B cell (primary cell): ENCODE data around the gene RGSL1. TPM values are rescaled to one million over a fixed set of nuclear protein-coding genes. Genes with fewer than 3 reads are reported as not detected.

Experiments used
- ATAC-seq: fragments of 200-7000 bp; cut with Tn5 transposase; one replicate; pipeline ENCODE4 v1.10.0; 2021; ENCODE audit warnings: low read depth, mild to moderate bottlenecking, moderate number of reproducible peaks, moderate library complexity
- CTCF ChIA-PET: fragments of 350-600 bp; sonication (Branson Sonifier 250); formaldehyde crosslinking; loops from one replicate; lab custom pipeline; 2021; ENCODE audit warnings: antibody characterized with exemption, inconsistent platforms; lab: Charles Lee
- POLR2A ChIA-PET: fragments of 350-600 bp; sonication (Branson Sonifier 250); formaldehyde crosslinking; loops from one replicate; lab custom pipeline; 2021; ENCODE audit warnings: antibody characterized with exemption; lab: Charles Lee
- DNase-seq: peaks from one replicate; pipeline ENCODE4 v3.0.0; 2013
- H2AFZ ChIP-seq: 2 replicates; pipeline ENCODE4 v1.6.1; 2012; ENCODE audit warnings: mild to moderate bottlenecking, low read depth, low read length; ENCODE audit not compliant: insufficient read depth, poor library complexity, severe bottlenecking
- H3K27ac ChIP-seq, 2 donors: 1 replicate in 1 of 2; 2 replicates in 1 of 2; pipeline ENCODE4 v1.5.1; 2012 to 2013; ENCODE audit warnings: low read length in 2 of 2, mild to moderate bottlenecking in 2 of 2, moderate library complexity in 1 of 2
- H3K27me3 ChIP-seq, 4 experiments: fragments of 200-600 bp in 1 of 4; sonication (generic) in 1 of 4; replicated peaks in 1 of 4; 1 replicate in 2 of 4; 2 replicates in 2 of 4; pipeline versions ENCODE4 v1.6.1 to v1.7.0; 2013 to 2016; ENCODE audit warnings: low read length in 3 of 4, mild to moderate bottlenecking in 2 of 4, mixed read lengths in 1 of 4, moderate library complexity in 1 of 4; ENCODE audit not compliant: insufficient read depth in 4 of 4, control insufficient read depth in 3 of 4; ENCODE audit errors: control extremely low read depth in 1 of 4
- H3K36me3 ChIP-seq, 2 experiments: replicated peaks in 1 of 2; 1 replicate in 1 of 2; 2 replicates in 1 of 2; pipeline versions ENCODE4 v1.6.1 to v1.7.1; 2013; ENCODE audit warnings: low read length in 1 of 2; ENCODE audit not compliant: insufficient read depth in 2 of 2, control insufficient read depth in 1 of 2; ENCODE audit errors: control extremely low read depth in 1 of 2, extremely low read depth in 1 of 2
- H3K4me1 ChIP-seq, 2 donors: fragments of 200-600 bp in 1 of 2; sonication (generic) in 1 of 2; 1 replicate in 1 of 2; 2 replicates in 1 of 2; pipeline versions ENCODE4 v1.5.1 to v1.6.1; 2013 to 2017; ENCODE audit warnings: low read length in 2 of 2; ENCODE audit not compliant: control insufficient read depth in 2 of 2, insufficient read depth in 2 of 2
- H3K4me2 ChIP-seq: replicated peaks from 2 replicates; pipeline ENCODE3; 2012; ENCODE audit warnings: mild to moderate bottlenecking, low read depth, low read length; ENCODE audit not compliant: poor library complexity, severe bottlenecking
- H3K4me3 ChIP-seq, 5 experiments: fragments of 200-600 bp in 1 of 5; sonication (generic) in 1 of 5; 1 replicate in 3 of 5; 2 replicates in 2 of 5; pipeline versions ENCODE4 v1.5.1 to v1.7.0; 2011 to 2016; ENCODE audit warnings: low read length in 4 of 5, mild to moderate bottlenecking in 4 of 5, low read depth in 2 of 5, control low read depth in 1 of 5, moderate library complexity in 1 of 5; ENCODE audit not compliant: insufficient read depth in 1 of 5; ENCODE audit errors: control extremely low read depth in 1 of 5, extremely low read depth in 1 of 5
- H3K79me2 ChIP-seq: fragments of 200-600 bp; sonication (generic); one replicate; pipeline ENCODE4 v1.6.0; 2016; ENCODE audit warnings: low read length; ENCODE audit not compliant: control insufficient read depth, insufficient read depth
- H3K9ac ChIP-seq: fragments of 200-600 bp; sonication (generic); 2 replicates; pipeline ENCODE4 v1.6.1; 2017; ENCODE audit warnings: mild to moderate bottlenecking, low read length, moderate library complexity
- H3K9me3 ChIP-seq, 3 donors: one replicate each; pipeline versions ENCODE4 v1.6.1 to v1.7.1; 2013; ENCODE audit warnings: low read length in 2 of 3; ENCODE audit not compliant: control insufficient read depth in 2 of 3, insufficient read depth in 1 of 3; ENCODE audit errors: control extremely low read depth in 1 of 3
- H4K20me1 ChIP-seq: 2 replicates; pipeline ENCODE4 v1.6.0; 2012; ENCODE audit warnings: mild to moderate bottlenecking, low read length; ENCODE audit not compliant: insufficient read depth, control insufficient read depth, poor library complexity, severe bottlenecking
- H3K27ac Mint-ChIP-seq: one replicate; pipeline ENCODE4 v1.8.0; 2021; ENCODE audit warnings: mixed read lengths
- H3K27me3 Mint-ChIP-seq: one replicate; pipeline ENCODE4 v1.8.0; 2021; ENCODE audit warnings: mixed read lengths
- H3K4me1 Mint-ChIP-seq: one replicate; pipeline ENCODE4 v1.8.0; 2021; ENCODE audit warnings: mixed read lengths
- H3K4me3 Mint-ChIP-seq: one replicate; pipeline ENCODE4 v1.8.0; 2021; ENCODE audit warnings: mixed read lengths
- H3K9me3 Mint-ChIP-seq: one replicate; pipeline ENCODE4 v1.8.0; 2022; ENCODE audit warnings: mixed read lengths; ENCODE audit not compliant: insufficient read depth
- EZH2 ChIP-seq: IDR thresholded peaks from 2 replicates; pipeline ENCODE4 v1.6.1; 2012; ENCODE audit warnings: borderline replicate concordance, low read depth, mild to moderate bottlenecking, moderate library complexity, low read length; ENCODE audit not compliant: insufficient read depth, poor library complexity, severe bottlenecking
- WGBS: methylation state at CpG from one replicate; pipeline ENCODE4 v1.1.5; 2013; ENCODE audit warnings: missing lambda C conversion rate; ENCODE audit not compliant: insufficient coverage; 5-methylcytosine and 5-hydroxymethylcytosine counted together
- intact Hi-C: fragments of 100-400 bp; cut with micrococcal nuclease; formaldehyde crosslinking; loops from one replicate; pipeline ENCODE4 v1.10.0; 2022
- polyA plus RNA-seq: library from polyadenylated mRNA; depleted of rRNA; stranded (reverse); fragments of >200 nt; gene quantifications from 2 replicates; pipeline ENCODE4 v1.2.3, GENCODE V29; 2012
- total RNA-seq, 2 donors: library from RNA; stranded (reverse); fragments of 120-200 nt in 1 of 2; gene quantifications; 1 replicate in 1 of 2; 2 replicates in 1 of 2; pipeline versions ENCODE4 v1.2.3 to v1.2.4, GENCODE V29; 2013 to 2022
- TF ChIP-seq, protein P1 (sequence below): fragments of 200-600 bp; IDR thresholded peaks from one replicate; pipeline ENCODE4 v1.8.0; 2022; ENCODE audit warnings: antibody characterized with exemption, mild to moderate bottlenecking

The RGSL1 gene
- total and polyA plus RNA-seq, 2 donors (not counting 1 experiment from before 2014, with no cell fraction given), result not detected

DNA sequence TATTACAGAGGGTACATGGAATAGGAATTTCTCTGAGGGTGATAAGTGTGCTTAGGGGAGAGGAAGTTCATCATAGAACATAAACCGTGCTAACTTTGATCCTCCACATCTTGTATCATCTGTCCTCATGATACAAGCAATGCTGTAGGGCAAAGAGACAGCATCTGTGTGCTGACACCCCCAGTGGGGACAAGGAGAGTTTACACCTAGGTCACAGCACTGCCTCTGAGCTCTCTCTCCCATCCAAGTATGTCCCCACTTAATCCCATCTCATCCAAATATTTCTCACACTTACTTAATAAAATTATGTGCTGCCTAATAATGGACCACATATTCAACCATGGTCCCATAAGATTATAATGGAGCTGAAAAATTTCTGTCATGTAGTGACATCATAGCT, 45.2 kb upstream of the RGSL1 start:
- intact Hi-C loops, result no loop called here
- Mint-ChIP-seq H3K4me1 (no peaks in the 10 kb centered on the region), H3K4me3 (no peak overlapping the region), H3K27ac (no peak overlapping the region), H3K9me3 (peaks cover 4% of the 10 kb centered on the region), H3K27me3 (peaks cover 35% of the 10 kb centered on the region)
- Histone ChIP-seq H3K4me2 (no peak overlapping the region), H3K4me3 (no peak overlapping the region), H3K9ac (no peak overlapping the region), H4K20me1 (no peaks in the 10 kb centered on the region), H3K36me3 (no peaks in the 10 kb centered on the region), H3K27me3 (peaks cover 0 to 8% (median 2%) of the 10 kb centered on the region in 4 experiments), H3K79me2 (no peaks in the 10 kb centered on the region), H3K9me3 (peaks cover 0 to 2% (median 0%) of the 10 kb centered on the region in 3 donors), H2AFZ (no peak overlapping the region), H3K4me1 (no peaks in the 10 kb centered on the region), H3K27ac (no peak overlapping the region)
- POLR2A ChIA-PET, result no interaction called here
- no CpG with 5 or more reads among the region's 1 CpG for WGBS
- TF ChIP-seq, protein P1, sequence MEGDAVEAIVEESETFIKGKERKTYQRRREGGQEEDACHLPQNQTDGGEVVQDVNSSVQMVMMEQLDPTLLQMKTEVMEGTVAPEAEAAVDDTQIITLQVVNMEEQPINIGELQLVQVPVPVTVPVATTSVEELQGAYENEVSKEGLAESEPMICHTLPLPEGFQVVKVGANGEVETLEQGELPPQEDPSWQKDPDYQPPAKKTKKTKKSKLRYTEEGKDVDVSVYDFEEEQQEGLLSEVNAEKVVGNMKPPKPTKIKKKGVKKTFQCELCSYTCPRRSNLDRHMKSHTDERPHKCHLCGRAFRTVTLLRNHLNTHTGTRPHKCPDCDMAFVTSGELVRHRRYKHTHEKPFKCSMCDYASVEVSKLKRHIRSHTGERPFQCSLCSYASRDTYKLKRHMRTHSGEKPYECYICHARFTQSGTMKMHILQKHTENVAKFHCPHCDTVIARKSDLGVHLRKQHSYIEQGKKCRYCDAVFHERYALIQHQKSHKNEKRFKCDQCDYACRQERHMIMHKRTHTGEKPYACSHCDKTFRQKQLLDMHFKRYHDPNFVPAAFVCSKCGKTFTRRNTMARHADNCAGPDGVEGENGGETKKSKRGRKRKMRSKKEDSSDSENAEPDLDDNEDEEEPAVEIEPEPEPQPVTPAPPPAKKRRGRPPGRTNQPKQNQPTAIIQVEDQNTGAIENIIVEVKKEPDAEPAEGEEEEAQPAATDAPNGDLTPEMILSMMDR, result no peak
- no peak for TF ChIP-seq EZH2
- CTCF ChIA-PET, result interaction anchor here (0.8 to 1.3 kb wide), 2 partner anchors 9 to 260 kb away, joined by 3 to 12 read pairs; no protein-coding TSS in a partner anchor
- DNase-seq (no peak), ATAC-seq (no peak)

DNA sequence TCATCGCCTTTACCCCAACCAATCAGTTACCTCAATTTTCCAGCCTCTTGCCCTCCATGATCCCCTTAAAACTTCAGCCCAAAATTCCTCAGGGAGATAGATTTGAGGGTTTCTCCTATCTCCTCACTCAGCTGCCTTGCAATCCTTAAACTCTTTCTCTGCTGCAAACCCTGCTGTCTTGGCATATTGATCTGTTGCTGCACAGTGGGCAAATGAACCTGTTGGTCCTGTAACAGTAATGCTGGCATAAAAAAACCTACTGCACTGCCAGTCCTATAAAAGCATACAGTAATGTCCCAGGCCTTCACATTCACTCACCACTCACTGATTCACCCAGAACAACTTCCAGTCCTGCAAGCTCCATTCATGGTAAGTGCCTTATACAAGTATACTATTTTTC, 44.4 kb upstream of the RGSL1 start:
- H3K9me3 Mint-ChIP-seq, result peaks cover 4% of the 10 kb centered on the region
- peaks cover 0 to 8% (median 2%) of the 10 kb centered on the region in 4 experiments for H3K27me3 ChIP-seq
- DNase-seq, result no peak
- H3K4me1 ChIP-seq, result no peaks in the 10 kb centered on the region
- 100% methylated on average over 1 of the region's 1 CpG for WGBS
- H3K9ac ChIP-seq, result no peak overlapping the region
- CTCF ChIA-PET, result interaction anchor here (0.8 to 1.3 kb wide), 2 partner anchors 9 to 261 kb away, joined by 3 to 12 read pairs; no protein-coding TSS in a partner anchor
- no peaks in the 10 kb centered on the region for H4K20me1 ChIP-seq
- H3K27ac Mint-ChIP-seq, result no peak overlapping the region
- intact Hi-C loops, result no loop called here
- H3K79me2 ChIP-seq, result no peaks in the 10 kb centered on the region
- H3K36me3 ChIP-seq, result no peaks in the 10 kb centered on the region
- H3K27me3 Mint-ChIP-seq, result peaks cover 35% of the 10 kb centered on the region
- H2AFZ ChIP-seq, result no peak overlapping the region
- POLR2A ChIA-PET, result no interaction called here
- H3K4me1 Mint-ChIP-seq, result no peaks in the 10 kb centered on the region
- TF ChIP-seq, protein P1, result no peak
- TF ChIP-seq EZH2, result no peak
- H3K4me3 ChIP-seq, result no peak overlapping the region
- H3K4me3 Mint-ChIP-seq, result no peak overlapping the region
- H3K27ac ChIP-seq, result no peak overlapping the region
- no peak for ATAC-seq
- H3K9me3 ChIP-seq, result peaks cover 0 to 2% (median 0%) of the 10 kb centered on the region in 3 donors
- no peak overlapping the region for H3K4me2 ChIP-seq
